COLO668 (cell line): ENCODE data around the gene C11orf54.
A peak's percentile ranks its signal among the peaks of the same experiment; 100 is the strongest.
"Not testable (repeated sequence)": the region's sequence is repeated elsewhere in the genome, so short reads cannot be mapped to it uniquely, and the experiment has no call there.

Source experiments
- DNase-seq: peaks from one replicate; lab custom pipeline; 2025; ENCODE audit not compliant: unreplicated experiment; lab: John Stamatoyannopoulos, UW

C11orf54 gene

GRCh38 chr11:93766504-93766903 is 25.0 kb downstream of the C11orf54 start:
- no peak for DNase-seq

- DNase-seq = no peak
Observed at GRCh38 chr11:93767018-93767417, 25.5 kb downstream of the C11orf54 start.

- DNase-seq = no peak
Observed at GRCh38 chr11:93770160-93770559, 28.7 kb downstream of the C11orf54 start.

GRCh38 chr11:93772123-93772522 is 30.7 kb downstream of the C11orf54 start:
- no peak for DNase-seq

- no peak for DNase-seq
Observed at GRCh38 chr11:93773045-93773477, 31.6 kb downstream of the C11orf54 start.

GRCh38 chr11:93773601-93774200 is 32.2 kb downstream of the C11orf54 start:
- no peak for DNase-seq

- DNase-seq = not testable (repeated sequence)
Observed at GRCh38 chr11:93774560-93774959, 33.1 kb downstream of the C11orf54 start.

- DNase-seq = peak; percentile 4
Observed at GRCh38 chr11:93775289-93775688, 33.8 kb downstream of the C11orf54 start.

GRCh38 chr11:93783362-93783761 is 41.9 kb downstream of the C11orf54 start:
- no peak for DNase-seq

- no peak for DNase-seq
Observed at GRCh38 chr11:93783765-93784144, 42.3 kb downstream of the C11orf54 start.

GRCh38 chr11:93784145-93784934 is 42.9 kb downstream of the C11orf54 start, which contains the start of gene MED17:
MED17 (plus strand) TSS chr11:93784282; CDS start chr11:93784514, 232 bp downstream.
- DNase-seq = peak; percentile 93

- no peak for DNase-seq
Observed at GRCh38 chr11:93784935-93785360, 43.5 kb downstream of the C11orf54 start.

- no peak for DNase-seq
Observed at GRCh38 chr11:93791493-93791892, 50.0 kb downstream of the C11orf54 start.

GRCh38 chr11:93796441-93797231 is 55.2 kb downstream of the C11orf54 start:
- no peak for DNase-seq

GRCh38 chr11:93801366-93801765 is 59.9 kb downstream of the C11orf54 start:
- no peak for DNase-seq

GRCh38 chr11:93804879-93805278 is 63.4 kb downstream of the C11orf54 start:
- DNase-seq = no peak

- DNase-seq = no peak
Observed at GRCh38 chr11:93807980-93808379, 66.5 kb downstream of the C11orf54 start.

GRCh38 chr11:93813974-93814373 is 72.5 kb downstream of the C11orf54 start:
- DNase-seq = no peak
